ENCODE measurements around the gene FAM9B. TPM values are rescaled to one million over a fixed set of nuclear protein-coding genes. Genes with fewer than 3 reads are reported as not detected.

FAM9B gene
- 0.18 TPM in 1 of 5 replicates, not detected in the others for total RNA-seq (2022; extraction: Qiagen RNA extraction)

DNA sequence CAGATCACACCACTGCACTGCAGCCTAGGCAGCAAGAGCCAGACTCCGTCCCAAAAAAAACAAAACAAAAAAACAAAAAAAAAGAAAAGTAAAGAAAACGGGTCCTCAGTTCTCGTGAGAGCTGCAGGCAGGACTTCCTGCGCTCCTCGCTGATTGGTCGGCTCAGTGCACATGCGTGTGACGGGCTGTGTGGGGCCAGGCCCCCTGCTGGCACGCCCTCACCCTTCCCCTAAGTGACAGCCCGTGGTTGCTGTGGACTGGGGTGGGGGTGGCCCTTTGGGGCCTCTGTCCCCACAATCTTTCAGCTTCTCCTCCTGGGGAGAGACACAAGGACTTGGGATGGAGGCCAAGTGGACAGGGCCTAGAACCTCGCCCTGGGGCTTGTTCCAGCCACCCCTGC is at the start of gene FAM9B:
TSS of gene FAM9B (minus strand) at position 139 of the 400 bp plus-strand sequence. CDS start 1,141 bp downstream, outside the sequence.

Other genes with a start within 250 kb of the FAM9B start
- gene FAM9A, start 232.7 kb downstream of the FAM9B start, total RNA-seq (2022; extraction: Qiagen RNA extraction) = not detected in 5 replicates

Data from A549 treated with Hydrocortisone at 1 μM for 4 hours (cell line).